ENCODE results near the gene TSPAN9.

Gene TSPAN9

GRCh38 chr12:3213188-3213587 lies 136.0 kb downstream of the TSPAN9 start:
- TF ChIP-seq CTCF (IDR thresholded peaks at IDR 0.05; ENCODE audit: unreplicated experiment in 3 of 3), result no peak
- Mint-ChIP-seq H3K27me3 (ENCODE audit: low read depth) (peaks cover 3% of the 10 kb centered on the region), H3K4me3 (no peak overlapping the region), H3K36me3 (ENCODE audit: low read depth) (peaks cover 20% of the 10 kb centered on the region), H3K9me3 (no peaks in the 10 kb centered on the region), H3K4me1 (peaks cover 34% of the 10 kb centered on the region), H3K27ac (no peak overlapping the region)

GRCh38 chr12:3213768-3214167 lies 136.6 kb downstream of the TSPAN9 start:
- H3K4me1 Mint-ChIP-seq, result peaks cover 40% of the 10 kb centered on the region
- H3K27ac Mint-ChIP-seq, result peak overlapping the region; percentile 19 to 35 (median 21)
- no peak for TF ChIP-seq CTCF (IDR thresholded peaks at IDR 0.05; ENCODE audit: unreplicated experiment in 3 of 3)
- H3K9me3 Mint-ChIP-seq, result no peaks in the 10 kb centered on the region
- H3K4me3 Mint-ChIP-seq, result no peak overlapping the region
- peaks cover 4% of the 10 kb centered on the region for H3K27me3 Mint-ChIP-seq (ENCODE audit: low read depth)
- peaks cover 20% of the 10 kb centered on the region for H3K36me3 Mint-ChIP-seq (ENCODE audit: low read depth)

DNA sequence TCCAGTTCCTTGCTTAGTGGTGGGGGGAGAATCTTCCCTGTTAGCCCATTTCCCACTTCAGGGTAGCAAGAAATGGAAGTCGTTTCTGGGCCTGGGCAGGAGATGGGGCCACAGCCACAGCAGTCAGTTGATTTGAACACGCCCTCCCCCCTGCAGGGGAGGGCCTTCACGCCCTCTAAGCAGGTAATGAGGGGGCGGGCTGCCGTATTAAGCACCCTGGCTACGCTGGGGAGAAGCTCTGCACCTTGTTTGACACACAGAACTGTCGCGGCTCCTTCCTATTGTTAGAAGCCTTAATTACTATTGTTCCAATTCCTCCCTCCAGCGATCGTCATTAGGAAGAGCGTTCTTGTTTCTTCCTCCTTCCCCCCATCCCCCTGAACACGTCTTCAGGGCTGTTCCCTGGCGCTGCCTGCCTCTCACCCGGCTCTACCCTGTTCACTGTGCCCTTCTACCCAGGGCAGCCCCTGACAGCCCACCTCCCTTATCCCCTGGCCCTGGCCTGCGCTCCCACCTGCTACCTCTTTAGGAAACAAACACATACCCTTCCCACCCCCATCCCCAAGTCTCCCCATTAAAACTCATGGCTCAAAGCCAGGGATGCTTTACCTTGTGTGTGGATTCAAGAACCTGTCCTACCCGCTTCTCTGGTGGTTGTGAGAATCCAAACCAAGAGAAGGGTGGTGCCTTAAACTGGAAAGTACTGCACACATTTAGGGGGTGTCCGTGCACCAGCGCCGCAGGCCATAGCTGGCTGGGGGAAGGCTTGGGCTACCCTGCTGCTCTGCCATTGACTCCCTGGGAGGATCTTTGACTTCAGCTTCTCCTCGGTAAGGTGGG lies 137.6 kb downstream of the TSPAN9 start:
- H3K27ac Mint-ChIP-seq, result peak overlapping the region in 2 of 3 experiments; percentile 21 to 59
- H3K4me3 Mint-ChIP-seq, result no peak overlapping the region
- H3K9me3 Mint-ChIP-seq, result no peaks in the 10 kb centered on the region
- H3K27me3 Mint-ChIP-seq (ENCODE audit: low read depth), result peaks cover 4% of the 10 kb centered on the region
- no peak for TF ChIP-seq CTCF (IDR thresholded peaks at IDR 0.05; ENCODE audit: unreplicated experiment in 3 of 3)
- peaks cover 17% of the 10 kb centered on the region for H3K36me3 Mint-ChIP-seq (ENCODE audit: low read depth)
- H3K4me1 Mint-ChIP-seq, result peaks cover 49% of the 10 kb centered on the region

DNA sequence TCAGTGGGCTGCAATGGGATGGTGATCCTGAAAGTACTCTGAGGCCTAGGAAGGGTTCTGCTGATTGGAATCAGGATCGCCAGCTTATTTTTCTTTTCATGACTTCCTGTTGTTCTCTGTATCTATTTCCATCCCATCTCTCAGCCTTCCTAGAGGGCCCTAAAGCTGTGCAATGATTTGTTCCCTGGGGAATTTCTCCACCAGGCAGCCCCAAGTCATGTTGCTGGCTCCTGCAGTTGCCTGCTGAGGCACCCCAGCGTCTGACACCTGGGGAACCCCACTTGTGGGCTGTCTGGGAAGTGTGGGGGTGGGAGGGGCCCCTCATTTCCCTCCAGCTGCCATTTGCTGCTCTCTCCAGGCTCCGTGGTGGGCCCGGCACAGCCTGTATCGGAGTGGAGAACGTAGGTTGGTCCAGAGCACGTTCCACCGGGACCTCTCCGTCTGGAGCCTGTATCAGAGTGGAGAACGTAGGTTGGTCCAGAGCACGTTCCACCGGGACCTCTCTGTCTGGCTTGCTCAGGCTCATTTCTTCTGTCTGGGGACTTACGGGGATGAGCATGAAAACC lies 138.3 kb downstream of the TSPAN9 start:
- H3K36me3 Mint-ChIP-seq (ENCODE audit: low read depth), result peaks cover 17% of the 10 kb centered on the region
- H3K27ac Mint-ChIP-seq, result peak overlapping the region in 1 of 3 experiments; percentile 59
- H3K4me3 Mint-ChIP-seq, result no peak overlapping the region
- H3K27me3 Mint-ChIP-seq (ENCODE audit: low read depth), result peaks cover 4% of the 10 kb centered on the region
- TF ChIP-seq CTCF (IDR thresholded peaks at IDR 0.05; ENCODE audit: unreplicated experiment in 3 of 3), result no peak
- no peaks in the 10 kb centered on the region for H3K9me3 Mint-ChIP-seq
- peaks cover 49% of the 10 kb centered on the region for H3K4me1 Mint-ChIP-seq

DNA sequence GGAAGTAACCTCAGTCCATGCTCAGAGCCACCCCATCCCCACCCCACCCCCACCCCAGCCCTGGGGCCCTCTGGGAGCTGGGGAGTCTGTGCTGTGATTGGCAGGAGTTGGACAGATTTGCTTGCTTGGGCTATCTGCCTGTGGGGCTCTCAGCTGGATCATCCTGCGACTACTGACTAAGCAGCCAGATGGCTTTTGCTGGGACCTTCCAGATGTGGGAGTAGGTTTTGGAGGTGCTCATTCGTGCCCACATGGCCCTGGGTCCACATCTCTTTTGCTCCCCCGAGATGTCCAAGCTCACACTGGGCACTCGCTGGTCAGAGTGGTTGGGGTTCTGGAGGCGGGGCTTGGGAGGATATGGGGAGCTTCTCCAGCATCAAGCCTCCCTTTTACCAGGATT lies 138.9 kb downstream of the TSPAN9 start:
- Mint-ChIP-seq H3K9me3 (no peaks in the 10 kb centered on the region), H3K36me3 (ENCODE audit: low read depth) (peaks cover 17% of the 10 kb centered on the region), H3K27me3 (ENCODE audit: low read depth) (peaks cover 4% of the 10 kb centered on the region), H3K4me3 (no peak overlapping the region), H3K4me1 (peaks cover 53% of the 10 kb centered on the region), H3K27ac (no peak overlapping the region)
- TF ChIP-seq CTCF (IDR thresholded peaks at IDR 0.05; ENCODE audit: unreplicated experiment in 3 of 3), result no peak
